ENCODE results near the gene GBE1.

The GBE1 gene

GRCh38 chr3:81632659-81633058, 128.8 kb downstream of the GBE1 start:
- H3K4me3 ChIP-seq (ENCODE audit: insufficient read length, low read depth), result no peak overlapping the region
- no peaks in the 10 kb centered on the region for H3K9me3 ChIP-seq (ENCODE audit: insufficient read depth, low read length)
- H3K4me1 ChIP-seq (ENCODE audit: insufficient read depth, insufficient read length), result no peaks in the 10 kb centered on the region
- TF ChIP-seq SUZ12 (IDR thresholded peaks at IDR 0.05; ENCODE audit: extremely low read depth, insufficient read depth, insufficient read length), result no peak
- no peak for TF ChIP-seq YY1 (IDR thresholded peaks at IDR 0.05; ENCODE audit: insufficient read depth, insufficient read length)
- TF ChIP-seq ZNF274 (IDR thresholded peaks at IDR 0.05; ENCODE audit: low read depth, low read length), result no peak
- H3K27me3 ChIP-seq (ENCODE audit: insufficient read depth, insufficient read length), result no peaks in the 10 kb centered on the region
- no peaks in the 10 kb centered on the region for H3K36me3 ChIP-seq (ENCODE audit: insufficient read depth, insufficient read length, low read length)
- DNase-seq (ENCODE audit: low read depth, low spot score), result no peak
- H3K9ac ChIP-seq (ENCODE audit: insufficient read length, low read depth), result no peak overlapping the region

- no peak for DNase-seq (ENCODE audit: low read depth, low spot score)
- no peak for TF ChIP-seq ZNF274 (IDR thresholded peaks at IDR 0.05; ENCODE audit: low read depth, low read length)
- TF ChIP-seq SUZ12 (IDR thresholded peaks at IDR 0.05; ENCODE audit: extremely low read depth, insufficient read depth, insufficient read length), result no peak
- no peak for TF ChIP-seq YY1 (IDR thresholded peaks at IDR 0.05; ENCODE audit: insufficient read depth, insufficient read length)
- no peaks in the 10 kb centered on the region for H3K27me3 ChIP-seq (ENCODE audit: insufficient read depth, insufficient read length)
- no peaks in the 10 kb centered on the region for H3K4me1 ChIP-seq (ENCODE audit: insufficient read depth, insufficient read length)
- H3K36me3 ChIP-seq (ENCODE audit: insufficient read depth, insufficient read length, low read length), result no peaks in the 10 kb centered on the region
- no peak overlapping the region for H3K9ac ChIP-seq (ENCODE audit: insufficient read length, low read depth)
- no peak overlapping the region for H3K4me3 ChIP-seq (ENCODE audit: insufficient read length, low read depth)
- no peaks in the 10 kb centered on the region for H3K9me3 ChIP-seq (ENCODE audit: insufficient read depth, low read length)
Observed at GRCh38 chr3:81624756-81625155, 136.7 kb downstream of the GBE1 start.

- TF ChIP-seq ZNF274 (IDR thresholded peaks at IDR 0.05; ENCODE audit: low read depth, low read length) (no peak), SUZ12 (IDR thresholded peaks at IDR 0.05; ENCODE audit: extremely low read depth, insufficient read depth, insufficient read length) (no peak), YY1 (IDR thresholded peaks at IDR 0.05; ENCODE audit: insufficient read depth, insufficient read length) (no peak)
- no peaks in the 10 kb centered on the region for H3K4me1 ChIP-seq (ENCODE audit: insufficient read depth, insufficient read length)
- H3K9ac ChIP-seq (ENCODE audit: insufficient read length, low read depth), result no peak overlapping the region
- DNase-seq (ENCODE audit: low read depth, low spot score), result no peak
- no peak overlapping the region for H3K4me3 ChIP-seq (ENCODE audit: insufficient read length, low read depth)
- no peaks in the 10 kb centered on the region for H3K36me3 ChIP-seq (ENCODE audit: insufficient read depth, insufficient read length, low read length)
- no peaks in the 10 kb centered on the region for H3K27me3 ChIP-seq (ENCODE audit: insufficient read depth, insufficient read length)
- H3K9me3 ChIP-seq (ENCODE audit: insufficient read depth, low read length), result no peaks in the 10 kb centered on the region
Observed at GRCh38 chr3:81622395-81622794, 139.1 kb downstream of the GBE1 start.

- TF ChIP-seq SUZ12 (IDR thresholded peaks at IDR 0.05; ENCODE audit: extremely low read depth, insufficient read depth, insufficient read length) (no peak), YY1 (IDR thresholded peaks at IDR 0.05; ENCODE audit: insufficient read depth, insufficient read length) (no peak), ZNF274 (IDR thresholded peaks at IDR 0.05; ENCODE audit: low read depth, low read length) (no peak)
- H3K9me3 ChIP-seq (ENCODE audit: insufficient read depth, low read length), result no peaks in the 10 kb centered on the region
- H3K4me3 ChIP-seq (ENCODE audit: insufficient read length, low read depth), result no peak overlapping the region
- no peaks in the 10 kb centered on the region for H3K4me1 ChIP-seq (ENCODE audit: insufficient read depth, insufficient read length)
- H3K36me3 ChIP-seq (ENCODE audit: insufficient read depth, insufficient read length, low read length), result no peaks in the 10 kb centered on the region
- H3K27me3 ChIP-seq (ENCODE audit: insufficient read depth, insufficient read length), result no peaks in the 10 kb centered on the region
- H3K9ac ChIP-seq (ENCODE audit: insufficient read length, low read depth), result no peak overlapping the region
- no peak for DNase-seq (ENCODE audit: low read depth, low spot score)
Observed at GRCh38 chr3:81621277-81621676, 140.2 kb downstream of the GBE1 start.

GRCh38 chr3:81620849-81621248, 140.6 kb downstream of the GBE1 start:
- Histone ChIP-seq H3K9me3 (ENCODE audit: insufficient read depth, low read length) (no peaks in the 10 kb centered on the region), H3K9ac (ENCODE audit: insufficient read length, low read depth) (no peak overlapping the region), H3K4me3 (ENCODE audit: insufficient read length, low read depth) (no peak overlapping the region), H3K4me1 (ENCODE audit: insufficient read depth, insufficient read length) (no peaks in the 10 kb centered on the region), H3K36me3 (ENCODE audit: insufficient read depth, insufficient read length, low read length) (no peaks in the 10 kb centered on the region), H3K27me3 (ENCODE audit: insufficient read depth, insufficient read length) (no peaks in the 10 kb centered on the region)
- no peak for TF ChIP-seq YY1 (IDR thresholded peaks at IDR 0.05; ENCODE audit: insufficient read depth, insufficient read length)
- no peak for TF ChIP-seq SUZ12 (IDR thresholded peaks at IDR 0.05; ENCODE audit: extremely low read depth, insufficient read depth, insufficient read length)
- no peak for TF ChIP-seq ZNF274 (IDR thresholded peaks at IDR 0.05; ENCODE audit: low read depth, low read length)
- DNase-seq (ENCODE audit: low read depth, low spot score), result no peak

- Histone ChIP-seq H3K27me3 (ENCODE audit: insufficient read depth, insufficient read length) (no peaks in the 10 kb centered on the region), H3K4me3 (ENCODE audit: insufficient read length, low read depth) (no peak overlapping the region), H3K9ac (ENCODE audit: insufficient read length, low read depth) (no peak overlapping the region), H3K36me3 (ENCODE audit: insufficient read depth, insufficient read length, low read length) (no peaks in the 10 kb centered on the region), H3K9me3 (ENCODE audit: insufficient read depth, low read length) (no peaks in the 10 kb centered on the region), H3K4me1 (ENCODE audit: insufficient read depth, insufficient read length) (no peaks in the 10 kb centered on the region)
- DNase-seq (ENCODE audit: low read depth, low spot score), result no peak
- no peak for TF ChIP-seq SUZ12 (IDR thresholded peaks at IDR 0.05; ENCODE audit: extremely low read depth, insufficient read depth, insufficient read length)
- no peak for TF ChIP-seq YY1 (IDR thresholded peaks at IDR 0.05; ENCODE audit: insufficient read depth, insufficient read length)
- TF ChIP-seq ZNF274 (IDR thresholded peaks at IDR 0.05; ENCODE audit: low read depth, low read length), result no peak
Observed at GRCh38 chr3:81612768-81613167, 148.7 kb downstream of the GBE1 start.

- TF ChIP-seq YY1 (IDR thresholded peaks at IDR 0.05; ENCODE audit: insufficient read depth, insufficient read length) (no peak), ZNF274 (IDR thresholded peaks at IDR 0.05; ENCODE audit: low read depth, low read length) (no peak), SUZ12 (IDR thresholded peaks at IDR 0.05; ENCODE audit: extremely low read depth, insufficient read depth, insufficient read length) (no peak)
- H3K9me3 ChIP-seq (ENCODE audit: insufficient read depth, low read length), result no peaks in the 10 kb centered on the region
- H3K9ac ChIP-seq (ENCODE audit: insufficient read length, low read depth), result no peak overlapping the region
- H3K27me3 ChIP-seq (ENCODE audit: insufficient read depth, insufficient read length), result no peaks in the 10 kb centered on the region
- no peaks in the 10 kb centered on the region for H3K36me3 ChIP-seq (ENCODE audit: insufficient read depth, insufficient read length, low read length)
- no peaks in the 10 kb centered on the region for H3K4me1 ChIP-seq (ENCODE audit: insufficient read depth, insufficient read length)
- no peak overlapping the region for H3K4me3 ChIP-seq (ENCODE audit: insufficient read length, low read depth)
- no peak for DNase-seq (ENCODE audit: low read depth, low spot score)
Observed at GRCh38 chr3:81602781-81603180, 158.7 kb downstream of the GBE1 start.
